ENCODE results near the gene PRDM10. TPM values are rescaled to one million over a fixed set of nuclear protein-coding genes. Genes with fewer than 3 reads are reported as not detected.
"Not testable (repeated sequence)": the region's sequence is repeated elsewhere in the genome, so short reads cannot be mapped to it uniquely, and the experiment has no call there.

Gene PRDM10
- total and polyA plus RNA-seq, 2 experiments from 2014 or later = 4.1 to 12.0 TPM

GRCh38 chr11:130024361-130024760 is 21.7 kb upstream of the PRDM10 start:
- H3K9me3 ChIP-seq (ENCODE audit: low read depth) = no peaks in the 10 kb centered on the region
- no peak overlapping the region for H3K4me3 ChIP-seq
- TF ChIP-seq, protein P1, sequence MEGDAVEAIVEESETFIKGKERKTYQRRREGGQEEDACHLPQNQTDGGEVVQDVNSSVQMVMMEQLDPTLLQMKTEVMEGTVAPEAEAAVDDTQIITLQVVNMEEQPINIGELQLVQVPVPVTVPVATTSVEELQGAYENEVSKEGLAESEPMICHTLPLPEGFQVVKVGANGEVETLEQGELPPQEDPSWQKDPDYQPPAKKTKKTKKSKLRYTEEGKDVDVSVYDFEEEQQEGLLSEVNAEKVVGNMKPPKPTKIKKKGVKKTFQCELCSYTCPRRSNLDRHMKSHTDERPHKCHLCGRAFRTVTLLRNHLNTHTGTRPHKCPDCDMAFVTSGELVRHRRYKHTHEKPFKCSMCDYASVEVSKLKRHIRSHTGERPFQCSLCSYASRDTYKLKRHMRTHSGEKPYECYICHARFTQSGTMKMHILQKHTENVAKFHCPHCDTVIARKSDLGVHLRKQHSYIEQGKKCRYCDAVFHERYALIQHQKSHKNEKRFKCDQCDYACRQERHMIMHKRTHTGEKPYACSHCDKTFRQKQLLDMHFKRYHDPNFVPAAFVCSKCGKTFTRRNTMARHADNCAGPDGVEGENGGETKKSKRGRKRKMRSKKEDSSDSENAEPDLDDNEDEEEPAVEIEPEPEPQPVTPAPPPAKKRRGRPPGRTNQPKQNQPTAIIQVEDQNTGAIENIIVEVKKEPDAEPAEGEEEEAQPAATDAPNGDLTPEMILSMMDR (IDR thresholded peaks at IDR 0.05; ENCODE audit: low read depth, low read length) = no peak
- no peak for DNase-seq (ENCODE audit: low read depth in 1 of 2, low spot score in 1 of 2)
- H3K36me3 ChIP-seq = no peaks in the 10 kb centered on the region
- H3K27me3 ChIP-seq = no peaks in the 10 kb centered on the region
- no peaks in the 10 kb centered on the region for H3K4me1 ChIP-seq (ENCODE audit: low read depth)
- no peak overlapping the region for H3K27ac ChIP-seq

- peak in 1 of 2 donors; percentile 68 for DNase-seq (ENCODE audit: low read depth in 1 of 2, low spot score in 1 of 2)
- no peaks in the 10 kb centered on the region for H3K27me3 ChIP-seq
- no peaks in the 10 kb centered on the region for H3K36me3 ChIP-seq
- H3K4me1 ChIP-seq (ENCODE audit: low read depth) = no peaks in the 10 kb centered on the region
- TF ChIP-seq, protein P1 (IDR thresholded peaks at IDR 0.05; ENCODE audit: low read depth, low read length) = no peak
- H3K9me3 ChIP-seq (ENCODE audit: low read depth) = no peaks in the 10 kb centered on the region
- H3K27ac ChIP-seq = no peak overlapping the region
- no peak overlapping the region for H3K4me3 ChIP-seq
These were observed 20.6 kb upstream of the PRDM10 start for GRCh38 chr11:130023204-130023603.

DNA sequence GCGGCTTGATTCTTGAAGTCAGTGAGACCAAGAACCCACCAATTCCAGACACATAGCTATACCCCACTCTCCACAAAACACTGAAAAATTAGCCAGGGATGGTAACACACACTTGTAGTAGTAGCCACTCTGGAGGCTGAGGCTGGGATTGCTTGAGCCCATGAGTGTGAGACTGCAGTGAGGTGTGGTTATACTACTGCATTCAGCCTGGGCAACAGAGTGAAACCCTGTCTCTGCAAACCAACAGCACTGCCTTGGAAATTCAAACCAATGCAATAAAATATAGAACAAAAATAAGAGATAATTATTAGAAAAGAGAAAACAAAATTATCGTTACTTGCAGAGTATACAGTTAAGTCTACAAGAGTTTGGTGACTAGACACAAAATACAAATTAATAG is 20.2 kb upstream of the PRDM10 start:
- TF ChIP-seq, protein P1 (IDR thresholded peaks at IDR 0.05; ENCODE audit: low read depth, low read length) = no peak
- no peak for DNase-seq (ENCODE audit: low read depth in 1 of 2, low spot score in 1 of 2)
- Histone ChIP-seq H3K36me3 (no peaks in the 10 kb centered on the region), H3K27me3 (no peaks in the 10 kb centered on the region), H3K9me3 (ENCODE audit: low read depth) (no peaks in the 10 kb centered on the region), H3K4me1 (ENCODE audit: low read depth) (no peaks in the 10 kb centered on the region), H3K4me3 (no peak overlapping the region), H3K27ac (no peak overlapping the region)

DNA sequence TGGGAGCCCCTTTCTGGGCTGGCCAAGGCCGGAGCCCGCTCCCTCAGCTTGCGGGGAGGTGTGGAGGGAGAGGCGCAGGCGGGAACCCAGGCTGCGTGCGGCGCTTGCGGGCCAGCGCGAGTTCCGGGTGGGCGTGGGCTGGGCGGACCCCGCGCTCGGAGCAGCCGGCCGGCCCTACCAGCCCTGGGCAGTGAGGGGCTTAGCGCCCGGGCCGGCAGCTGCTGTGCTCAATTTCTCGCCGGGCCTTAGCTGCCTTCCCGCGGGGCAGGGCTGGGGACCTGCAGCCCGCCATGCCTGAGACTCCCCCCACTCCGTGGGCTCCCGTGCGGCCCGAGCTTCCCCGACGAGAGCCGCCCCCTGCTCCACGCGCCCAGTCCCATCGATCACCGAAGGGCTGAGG is 19.0 kb upstream of the PRDM10 start:
- H3K36me3 ChIP-seq; H3K4me1 ChIP-seq (ENCODE audit: low read depth); DNase-seq (ENCODE audit: low read depth in 1 of 2, low spot score in 1 of 2); H3K27me3 ChIP-seq; H3K4me3 ChIP-seq; H3K9me3 ChIP-seq (ENCODE audit: low read depth); H3K27ac ChIP-seq: not testable (repeated sequence)

DNA sequence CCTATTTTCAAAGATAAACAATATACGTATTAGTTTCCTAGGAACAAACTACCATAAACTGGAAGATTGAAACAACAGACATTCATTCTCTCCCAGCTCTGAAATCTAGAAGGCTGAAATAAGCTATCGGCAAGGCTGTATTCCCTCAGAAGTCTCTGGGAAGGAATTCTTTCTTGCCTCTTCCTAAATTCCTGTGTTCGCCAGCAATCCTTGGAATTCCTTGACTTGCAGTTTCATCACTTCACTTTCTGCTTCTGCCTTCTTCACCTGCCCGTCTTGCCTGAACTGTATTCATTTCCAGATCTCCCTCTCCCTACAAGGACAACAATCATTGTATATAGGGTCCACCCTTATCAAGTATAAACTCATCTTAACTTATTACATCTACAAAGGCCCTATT is 17.7 kb upstream of the PRDM10 start:
- peak in 1 of 2 donors; percentile 59 for DNase-seq (ENCODE audit: low read depth in 1 of 2, low spot score in 1 of 2)
- no peaks in the 10 kb centered on the region for H3K27me3 ChIP-seq
- TF ChIP-seq, protein P1 (IDR thresholded peaks at IDR 0.05; ENCODE audit: low read depth, low read length) = no peak
- no peaks in the 10 kb centered on the region for H3K9me3 ChIP-seq (ENCODE audit: low read depth)
- no peak overlapping the region for H3K4me3 ChIP-seq
- no peaks in the 10 kb centered on the region for H3K4me1 ChIP-seq (ENCODE audit: low read depth)
- H3K27ac ChIP-seq = no peak overlapping the region
- no peaks in the 10 kb centered on the region for H3K36me3 ChIP-seq

- not testable (repeated sequence) for H3K4me1 ChIP-seq (ENCODE audit: low read depth); H3K36me3 ChIP-seq; H3K9me3 ChIP-seq (ENCODE audit: low read depth); H3K4me3 ChIP-seq; DNase-seq (ENCODE audit: low read depth in 1 of 2, low spot score in 1 of 2); H3K27me3 ChIP-seq; H3K27ac ChIP-seq
These were observed 13.2 kb upstream of the PRDM10 start for GRCh38 chr11:130015846-130016245.

DNA sequence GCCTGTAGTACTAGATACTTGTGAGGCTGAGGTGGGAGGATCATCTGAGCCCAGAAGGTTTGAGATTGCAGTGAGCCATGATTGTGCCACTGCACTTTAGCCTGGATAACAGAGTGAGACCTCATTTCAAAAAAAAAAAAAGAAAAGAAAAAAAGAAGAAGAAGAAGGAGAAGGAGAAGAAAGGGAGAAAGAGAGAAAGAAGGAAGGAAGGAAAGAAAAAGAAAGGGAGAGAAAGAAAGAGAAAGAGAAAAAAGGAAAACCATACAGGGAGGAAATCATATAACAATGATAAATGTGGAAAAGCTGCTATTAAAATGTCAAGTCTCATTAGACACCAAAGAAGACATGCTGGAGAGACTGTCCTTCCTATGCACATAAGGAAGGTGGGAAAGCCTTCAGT is 5.7 kb upstream of the PRDM10 start:
- DNase-seq (ENCODE audit: low read depth in 1 of 2, low spot score in 1 of 2) = no peak
- Histone ChIP-seq H3K27ac (no peak overlapping the region), H3K36me3 (no peaks in the 10 kb centered on the region), H3K27me3 (no peaks in the 10 kb centered on the region), H3K4me3 (no peak overlapping the region), H3K9me3 (ENCODE audit: low read depth) (no peaks in the 10 kb centered on the region), H3K4me1 (ENCODE audit: low read depth) (peaks cover 3% of the 10 kb centered on the region)
- TF ChIP-seq, protein P1 (IDR thresholded peaks at IDR 0.05; ENCODE audit: low read depth, low read length) = no peak
